ENCODE results near the gene ANGPTL2. TPM values are rescaled to one million over a fixed set of nuclear protein-coding genes. Genes with fewer than 3 reads are reported as not detected.

ANGPTL2 gene
- total RNA-seq, 2 experiments from 2014 or later: not detected

GRCh38 chr9:127097683-127098082, 24.8 kb downstream of the ANGPTL2 start:
- Mint-ChIP-seq H3K27ac (no peak overlapping the region), H3K4me3 (no peak overlapping the region), H3K9me3 (no peaks in the 10 kb centered on the region), H3K27me3 (no peaks in the 10 kb centered on the region), H3K36me3 (ENCODE audit: low read depth) (no peaks in the 10 kb centered on the region), H3K4me1 (ENCODE audit: low read depth) (no peaks in the 10 kb centered on the region)
- intact Hi-C loops (cut with micrococcal nuclease): no loop called here
- DNase-seq (no peak), ATAC-seq (no peak)
- ChIA-PET POLR2A (no interaction called here), CTCF (interaction anchor here (1.8 kb wide), 1 partner anchor 18 kb away, joined by 3 read pairs; no protein-coding TSS in a partner anchor)
- TF ChIP-seq CTCF (IDR thresholded peaks at IDR 0.05): no peak

GRCh38 chr9:127096208-127096607, 26.2 kb downstream of the ANGPTL2 start:
- ChIA-PET CTCF (interaction anchor here (1.8 kb wide), 1 partner anchor 17 kb away, joined by 3 read pairs; no protein-coding TSS in a partner anchor), POLR2A (no interaction called here)

GRCh38 chr9:127095411-127095810, 27.0 kb downstream of the ANGPTL2 start:
- no peak overlapping the region for H3K27ac Mint-ChIP-seq
- DNase-seq (no peak), ATAC-seq (no peak)
- no peaks in the 10 kb centered on the region for H3K27me3 Mint-ChIP-seq
- CTCF ChIA-PET: no interaction called here
- intact Hi-C loops (cut with micrococcal nuclease): no loop called here
- no peaks in the 10 kb centered on the region for H3K36me3 Mint-ChIP-seq (ENCODE audit: low read depth)
- no peaks in the 10 kb centered on the region for H3K9me3 Mint-ChIP-seq
- H3K4me1 Mint-ChIP-seq (ENCODE audit: low read depth): no peaks in the 10 kb centered on the region
- POLR2A ChIA-PET: no interaction called here
- no peak overlapping the region for H3K4me3 Mint-ChIP-seq
- TF ChIP-seq CTCF (IDR thresholded peaks at IDR 0.05): no peak

More at GRCh38 chr9:127096208-127096607, 26.2 kb downstream of the ANGPTL2 start:
- intact Hi-C loops (cut with micrococcal nuclease): no loop called here
- no peaks in the 10 kb centered on the region for H3K9me3 Mint-ChIP-seq
- no peaks in the 10 kb centered on the region for H3K27me3 Mint-ChIP-seq
- ATAC-seq: no peak
- H3K36me3 Mint-ChIP-seq (ENCODE audit: low read depth): no peaks in the 10 kb centered on the region
- no peak for DNase-seq
- TF ChIP-seq CTCF (IDR thresholded peaks at IDR 0.05): no peak
- no peaks in the 10 kb centered on the region for H3K4me1 Mint-ChIP-seq (ENCODE audit: low read depth)
- no peak overlapping the region for H3K27ac Mint-ChIP-seq
- no peak overlapping the region for H3K4me3 Mint-ChIP-seq

- Mint-ChIP-seq H3K27me3 (no peaks in the 10 kb centered on the region), H3K4me3 (no peak overlapping the region), H3K27ac (no peak overlapping the region), H3K4me1 (ENCODE audit: low read depth) (no peaks in the 10 kb centered on the region), H3K9me3 (no peaks in the 10 kb centered on the region), H3K36me3 (ENCODE audit: low read depth) (no peaks in the 10 kb centered on the region)
- DNase-seq (no peak), ATAC-seq (no peak)
- intact Hi-C loops (cut with micrococcal nuclease): no loop called here
- POLR2A ChIA-PET: interaction anchor here (0.7 kb wide), 1 partner anchor 15 kb away, joined by 3 read pairs; no protein-coding TSS in a partner anchor
- CTCF ChIA-PET: no interaction called here
- no peak for TF ChIP-seq CTCF (IDR thresholded peaks at IDR 0.05)
Measured at GRCh38 chr9:127093319-127094020, 29.0 kb downstream of the ANGPTL2 start.

GRCh38 chr9:127092041-127092608, 30.3 kb downstream of the ANGPTL2 start:
- no peak for ATAC-seq
- H3K36me3 Mint-ChIP-seq (ENCODE audit: low read depth): no peaks in the 10 kb centered on the region
- CTCF ChIA-PET: no interaction called here
- no peaks in the 10 kb centered on the region for H3K9me3 Mint-ChIP-seq
- no peak overlapping the region for H3K27ac Mint-ChIP-seq
- no peaks in the 10 kb centered on the region for H3K4me1 Mint-ChIP-seq (ENCODE audit: low read depth)
- no peak for DNase-seq
- no peak for TF ChIP-seq CTCF (IDR thresholded peaks at IDR 0.05)
- POLR2A ChIA-PET: no interaction called here
- intact Hi-C loops (cut with micrococcal nuclease): no loop called here
- no peak overlapping the region for H3K4me3 Mint-ChIP-seq
- no peaks in the 10 kb centered on the region for H3K27me3 Mint-ChIP-seq
